HCT116 (cell line): ENCODE results near the gene RCC2. TPM values are rescaled to one million over a fixed set of nuclear protein-coding genes. Genes with fewer than 3 reads are reported as not detected.

ENCODE experiments used
- ATAC-seq: fragments of 200-7000 bp; cut with Tn5 transposase; 2 replicates; pipeline ENCODE4 v1.9.1; 2020; ENCODE audit warnings: mild to moderate bottlenecking, moderate library complexity
- BruUV-seq: library from RNA; stranded (reverse); fragments of 400-500 nt; replicated peaks from 2 replicates; lab custom pipeline; 2021; lab: Mats Ljungman, UMichigan
- CTCF ChIA-PET: fragments of 300-600 bp; sonication (Branson Sonifier 250); formaldehyde crosslinking; loops from one replicate; lab custom pipeline; 2021; ENCODE audit warnings: antibody characterized with exemption; lab: Charles Lee
- POLR2A ChIA-PET: fragments of 300-600, 350-600 bp; sonication (Branson Sonifier 250); formaldehyde crosslinking; loops from one replicate; lab custom pipeline; 2021; ENCODE audit warnings: antibody characterized with exemption; lab: Charles Lee
- RAD21 ChIA-PET, 2 experiments: fragments of 300-600 bp; sonication (Branson Sonifier 250); formaldehyde crosslinking; loops; one replicate each; lab custom pipeline; 2023; ENCODE audit warnings: low total read pairs in 2 of 2; ENCODE audit not compliant: uncharacterized antibody in 2 of 2, unreplicated experiment in 2 of 2, low non-redundant PET in 1 of 2; lab: Charles Lee
- DNase-seq: peaks from one replicate; pipeline ENCODE4 v3.0.0-alpha.2; 2010; ENCODE audit warnings: low read depth, low spot score
- H2AFZ ChIP-seq: fragments of 200-600 bp; shearing (Covaris generic), sonication (generic); 2 replicates; pipeline ENCODE4 v1.6.1; 2017; ENCODE audit warnings: low read depth, mixed run types, mixed read lengths, antibody characterized with exemption, low read length; ENCODE audit not compliant: poor library complexity, severe bottlenecking
- H3K27ac ChIP-seq: 2 replicates; pipeline ENCODE4 v1.5.1; 2012; ENCODE audit warnings: low read depth, low read length
- H3K27me3 ChIP-seq: fragments of 200-600 bp; sonication (generic); 2 replicates; pipeline ENCODE4 v1.6.1; 2016; ENCODE audit warnings: mixed run types, low read length, mixed read lengths; ENCODE audit not compliant: insufficient read depth
- H3K36me3 ChIP-seq, 2 experiments: fragments of 200-500 bp in 1 of 2; fragments of 200-600 bp in 1 of 2; sonication (Bioruptor generic) in 1 of 2; sonication (generic) in 1 of 2; 2 replicates each; pipeline versions ENCODE4 v1.5.1 to v1.6.1; 2014 to 2016; ENCODE audit warnings: low read length in 2 of 2, inconsistent platforms in 1 of 2, mixed read lengths in 1 of 2, mixed run types in 1 of 2; ENCODE audit not compliant: insufficient read depth in 2 of 2, control insufficient read depth in 1 of 2
- H3K4me1 ChIP-seq, 2 experiments: fragments of 200-600 bp in 1 of 2; sonication (generic) in 1 of 2; 2 replicates each; pipeline versions ENCODE4 v1.5.1 to v1.6.1; 2012 to 2017; ENCODE audit warnings: low read length in 2 of 2, inconsistent platforms in 1 of 2, mild to moderate bottlenecking in 1 of 2, mixed read lengths in 1 of 2, mixed run types in 1 of 2, moderate library complexity in 1 of 2; ENCODE audit not compliant: insufficient read depth in 2 of 2, control insufficient read depth in 1 of 2
- H3K4me2 ChIP-seq: fragments of 200-600 bp; sonication (generic); 2 replicates; pipeline ENCODE4 v1.6.1; 2017; ENCODE audit warnings: mixed run types, low read length, mixed read lengths
- H3K4me3 ChIP-seq, 2 experiments: fragments of 200-600 bp in 1 of 2; sonication (generic) in 1 of 2; replicated peaks in 1 of 2; 2 replicates each; pipeline ENCODE4 v1.5.1; 2011 to 2016; ENCODE audit warnings: low read length in 2 of 2, control low read depth in 1 of 2, low read depth in 1 of 2, mild to moderate bottlenecking in 1 of 2, mixed read lengths in 1 of 2, mixed run types in 1 of 2
- H3K79me2 ChIP-seq: fragments of 200-600 bp; sonication (generic); 2 replicates; pipeline ENCODE4 v1.6.1; 2017; ENCODE audit warnings: mild to moderate bottlenecking, mixed run types, low read length, moderate library complexity, mixed read lengths; ENCODE audit not compliant: insufficient read depth
- H3K9ac ChIP-seq: fragments of 200-600 bp; sonication (generic); 2 replicates; pipeline ENCODE4 v1.6.1; 2016; ENCODE audit warnings: low read length, mixed read lengths
- H3K9me2 ChIP-seq: fragments of 200-600 bp; sonication (generic), shearing (Covaris generic); 2 replicates; pipeline ENCODE4 v1.6.1; 2017; ENCODE audit warnings: mixed run types, mild to moderate bottlenecking, moderate library complexity; ENCODE audit not compliant: insufficient read depth
- H3K9me3 ChIP-seq, 2 experiments: fragments of 200-500 bp in 1 of 2; fragments of 200-600 bp in 1 of 2; sonication (Bioruptor generic) in 1 of 2; sonication (generic) in 1 of 2; 2 replicates each; pipeline ENCODE4 v1.6.1; 2014 to 2017; ENCODE audit warnings: low read length in 2 of 2, mixed read lengths in 2 of 2, inconsistent platforms in 1 of 2, low read depth in 1 of 2, mild to moderate bottlenecking in 1 of 2, mixed run types in 1 of 2, moderate library complexity in 1 of 2; ENCODE audit not compliant: control insufficient read depth in 1 of 2, insufficient read depth in 1 of 2
- H4K20me1 ChIP-seq: fragments of 200-600 bp; sonication (generic), shearing (Covaris generic); 2 replicates; pipeline ENCODE4 v1.6.1; 2017; ENCODE audit warnings: mixed run types, mild to moderate bottlenecking, moderate library complexity; ENCODE audit not compliant: insufficient read depth
- CEBPB ChIP-seq: IDR thresholded peaks from 2 replicates; pipeline ENCODE4 v1.6.1; 2012; ENCODE audit warnings: low read depth
- EGR1 ChIP-seq: IDR thresholded peaks from 2 replicates; pipeline ENCODE4 v1.6.1; 2012; ENCODE audit warnings: low read depth
- ELF1 ChIP-seq: IDR thresholded peaks from 2 replicates; pipeline ENCODE4 v1.6.1; 2012; ENCODE audit warnings: low read depth, borderline replicate concordance
- EZH2phosphoT487 ChIP-seq: fragments of 200-600 bp; IDR thresholded peaks from 2 replicates; pipeline ENCODE4 v1.6.1; 2018; ENCODE audit warnings: antibody characterized with exemption, borderline replicate concordance
- FOSL1 ChIP-seq: IDR thresholded peaks from 2 replicates; pipeline ENCODE4 v1.6.1; 2012; ENCODE audit warnings: low read depth
- JUND ChIP-seq: IDR thresholded peaks from 2 replicates; pipeline ENCODE4 v1.6.1; 2012
- POLR2A ChIP-seq: IDR thresholded peaks from 2 replicates; pipeline ENCODE4 v1.7.0; 2011; ENCODE audit warnings: borderline replicate concordance; ENCODE audit not compliant: insufficient read depth, insufficient read length; ENCODE audit errors: extremely low read depth
- POLR2AphosphoS5 ChIP-seq: IDR thresholded peaks from 2 replicates; pipeline ENCODE4 v1.6.1; 2011; ENCODE audit warnings: mild to moderate bottlenecking, low read depth, low read length, moderate library complexity
- RAD21 ChIP-seq: IDR thresholded peaks from 2 replicates; pipeline ENCODE4 v1.6.1; 2012; ENCODE audit warnings: low read depth, mild to moderate bottlenecking
- SP1 ChIP-seq: IDR thresholded peaks from 2 replicates; pipeline ENCODE4 v1.6.1; 2012; ENCODE audit warnings: low read depth
- SRF ChIP-seq: IDR thresholded peaks from 2 replicates; pipeline ENCODE4 v1.6.1; 2012; ENCODE audit warnings: low read depth
- TCF7L2 ChIP-seq: IDR thresholded peaks from 2 replicates; pipeline ENCODE4 v1.7.0; 2011; ENCODE audit warnings: borderline replicate concordance, inconsistent platforms; ENCODE audit not compliant: insufficient read depth, insufficient read length; ENCODE audit errors: extremely low read depth
- ZFX ChIP-seq: fragments of 450-650 bp; IDR thresholded peaks from 2 replicates; pipeline ENCODE4 v1.6.1; 2017
- ZNF274 ChIP-seq: fragments of 200-500 bp; sonication (Bioruptor generic); IDR thresholded peaks from 2 replicates; pipeline ENCODE4 v1.6.1; 2014; ENCODE audit warnings: mild to moderate bottlenecking, low read depth, low read length, inconsistent platforms
- intact Hi-C: fragments of 100-400 bp; cut with micrococcal nuclease; formaldehyde crosslinking; loops from 2 replicates; pipeline ENCODE4 v1.10.0; 2022
- total RNA-seq: library from RNA; stranded (reverse); gene quantifications from one replicate; pipeline ENCODE4 v1.2.1, GENCODE V29; 2021; ENCODE audit not compliant: unreplicated experiment
- TF ChIP-seq, protein P1 (sequence below): IDR thresholded peaks from 2 replicates; pipeline ENCODE4 v1.6.1; 2012
- TF ChIP-seq, protein P2 (sequence below): IDR thresholded peaks from 2 replicates; pipeline ENCODE4 v1.6.1; 2011; ENCODE audit warnings: mild to moderate bottlenecking, low read length, moderate library complexity; ENCODE audit not compliant: insufficient replicate concordance; ENCODE audit errors: extremely low read depth
- TF ChIP-seq, protein P3 (sequence below): IDR thresholded peaks from 2 replicates; pipeline ENCODE4 v1.6.1; 2012
- TF ChIP-seq, protein P4 (sequence below), 3 experiments: fragments of 200-600 bp in 1 of 3; sonication (generic) in 1 of 3; IDR thresholded peaks in 2 of 3; conservative IDR thresholded peaks in 1 of 3; 2 replicates each; pipeline ENCODE4 v1.5.1; 2012 to 2017; ENCODE audit warnings: low read depth in 2 of 3, low read length in 2 of 3, antibody characterized with exemption in 1 of 3, borderline replicate concordance in 1 of 3, control low read depth in 1 of 3, mild to moderate bottlenecking in 1 of 3, mixed read lengths in 1 of 3, mixed run types in 1 of 3, moderate library complexity in 1 of 3; ENCODE audit not compliant: insufficient read depth in 1 of 3
- TF ChIP-seq, protein P5 (sequence below): IDR thresholded peaks from 2 replicates; pipeline ENCODE4 v1.6.1; 2012; ENCODE audit warnings: low read depth

RCC2 gene
- total RNA-seq, 1 experiment from 2014 or later, result 178 TPM

DNA sequence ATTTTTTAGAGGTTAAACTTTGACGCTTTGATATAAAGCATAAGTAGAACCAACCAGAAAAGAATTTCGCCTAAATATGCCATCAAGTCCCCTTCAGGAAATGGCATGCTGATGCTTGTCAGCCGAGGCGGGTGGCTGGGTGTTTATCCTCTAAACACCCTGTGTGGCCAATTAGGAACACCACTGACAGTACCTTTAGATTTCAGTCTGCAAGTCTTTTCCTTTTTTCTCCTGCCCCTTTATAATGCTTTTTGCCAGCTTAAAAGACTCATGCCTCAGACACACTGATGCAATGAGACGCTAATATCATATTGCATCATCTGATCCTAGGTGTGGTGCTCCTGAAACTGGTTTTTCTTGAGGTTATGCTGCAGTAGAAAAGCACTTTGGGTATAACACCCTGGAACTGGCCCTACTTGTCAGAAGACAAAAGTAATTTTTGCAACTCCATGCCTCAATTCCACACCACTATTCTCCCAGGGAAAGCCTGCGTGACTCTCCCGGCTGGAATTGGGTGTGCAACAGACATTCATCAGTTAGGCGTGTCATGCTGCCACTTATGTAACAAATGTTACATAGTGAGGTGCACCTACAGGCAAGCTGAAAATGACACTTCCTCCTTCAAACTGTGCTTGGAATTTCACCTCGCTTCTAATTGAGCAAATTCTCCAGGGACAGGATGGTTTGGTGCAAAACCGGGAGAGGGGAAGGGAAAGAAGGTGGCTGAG is 2.0 kb upstream of the RCC2 start:
- Histone ChIP-seq H3K4me2 (peak overlapping the region; percentile 99), H3K9me3 (no peaks in the 10 kb centered on the region), H2AFZ (no peak overlapping the region), H3K79me2 (peaks cover 22% of the 10 kb centered on the region), H4K20me1 (no peaks in the 10 kb centered on the region), H3K9ac (peak overlapping the region; percentile 99; the same call in 1 of the 2 replicates), H3K27me3 (no peaks in the 10 kb centered on the region), H3K9me2 (no peaks in the 10 kb centered on the region), H3K36me3 (peaks cover 0 to 7% of the 10 kb centered on the region in 2 experiments; a peak in 1 of 4 replicates), H3K27ac (peak overlapping the region; percentile 31), H3K4me1 (peaks cover 55 to 57% of the 10 kb centered on the region in 2 experiments), H3K4me3 (peak overlapping the region; percentile 0 to 23)
- ATAC-seq, result no peak
- ChIA-PET RAD21 (no interaction called here), POLR2A (interaction anchor here (1.3 to 3.9 kb wide), 2 partner anchors 10 to 16 kb away, joined by 3 to 18 read pairs; no protein-coding TSS in a partner anchor), CTCF (interaction anchor here (0.8 to 2.7 kb wide), 2 partner anchors 11 to 36 kb away, joined by 3 to 8 read pairs; no protein-coding TSS in a partner anchor)
- peak; percentile 67 for DNase-seq
- no TSS peak for BruUV-seq
- intact Hi-C loops, result no loop called here
- no peak for TF ChIP-seq EGR1
- TF ChIP-seq, protein P1, sequence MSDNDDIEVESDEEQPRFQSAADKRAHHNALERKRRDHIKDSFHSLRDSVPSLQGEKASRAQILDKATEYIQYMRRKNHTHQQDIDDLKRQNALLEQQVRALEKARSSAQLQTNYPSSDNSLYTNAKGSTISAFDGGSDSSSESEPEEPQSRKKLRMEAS, result peak; percentile 87
- no peak for TF ChIP-seq RAD21
- TF ChIP-seq, protein P2, sequence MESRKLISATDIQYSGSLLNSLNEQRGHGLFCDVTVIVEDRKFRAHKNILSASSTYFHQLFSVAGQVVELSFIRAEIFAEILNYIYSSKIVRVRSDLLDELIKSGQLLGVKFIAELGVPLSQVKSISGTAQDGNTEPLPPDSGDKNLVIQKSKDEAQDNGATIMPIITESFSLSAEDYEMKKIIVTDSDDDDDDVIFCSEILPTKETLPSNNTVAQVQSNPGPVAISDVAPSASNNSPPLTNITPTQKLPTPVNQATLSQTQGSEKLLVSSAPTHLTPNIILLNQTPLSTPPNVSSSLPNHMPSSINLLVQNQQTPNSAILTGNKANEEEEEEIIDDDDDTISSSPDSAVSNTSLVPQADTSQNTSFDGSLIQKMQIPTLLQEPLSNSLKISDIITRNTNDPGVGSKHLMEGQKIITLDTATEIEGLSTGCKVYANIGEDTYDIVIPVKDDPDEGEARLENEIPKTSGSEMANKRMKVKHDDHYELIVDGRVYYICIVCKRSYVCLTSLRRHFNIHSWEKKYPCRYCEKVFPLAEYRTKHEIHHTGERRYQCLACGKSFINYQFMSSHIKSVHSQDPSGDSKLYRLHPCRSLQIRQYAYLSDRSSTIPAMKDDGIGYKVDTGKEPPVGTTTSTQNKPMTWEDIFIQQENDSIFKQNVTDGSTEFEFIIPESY, result no peak
- no peak for TF ChIP-seq SRF
- no peak for TF ChIP-seq ZNF274
- TF ChIP-seq, protein P3, sequence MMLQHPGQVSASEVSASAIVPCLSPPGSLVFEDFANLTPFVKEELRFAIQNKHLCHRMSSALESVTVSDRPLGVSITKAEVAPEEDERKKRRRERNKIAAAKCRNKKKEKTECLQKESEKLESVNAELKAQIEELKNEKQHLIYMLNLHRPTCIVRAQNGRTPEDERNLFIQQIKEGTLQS, result no peak; the same call in 1 of the 2 replicates
- TF ChIP-seq ZFX, result no peak
- no peak; the same call in 1 of the 2 replicates for TF ChIP-seq ELF1
- TF ChIP-seq SP1, result peak; percentile 71
- TF ChIP-seq POLR2A, result no peak
- TF ChIP-seq, protein P4, sequence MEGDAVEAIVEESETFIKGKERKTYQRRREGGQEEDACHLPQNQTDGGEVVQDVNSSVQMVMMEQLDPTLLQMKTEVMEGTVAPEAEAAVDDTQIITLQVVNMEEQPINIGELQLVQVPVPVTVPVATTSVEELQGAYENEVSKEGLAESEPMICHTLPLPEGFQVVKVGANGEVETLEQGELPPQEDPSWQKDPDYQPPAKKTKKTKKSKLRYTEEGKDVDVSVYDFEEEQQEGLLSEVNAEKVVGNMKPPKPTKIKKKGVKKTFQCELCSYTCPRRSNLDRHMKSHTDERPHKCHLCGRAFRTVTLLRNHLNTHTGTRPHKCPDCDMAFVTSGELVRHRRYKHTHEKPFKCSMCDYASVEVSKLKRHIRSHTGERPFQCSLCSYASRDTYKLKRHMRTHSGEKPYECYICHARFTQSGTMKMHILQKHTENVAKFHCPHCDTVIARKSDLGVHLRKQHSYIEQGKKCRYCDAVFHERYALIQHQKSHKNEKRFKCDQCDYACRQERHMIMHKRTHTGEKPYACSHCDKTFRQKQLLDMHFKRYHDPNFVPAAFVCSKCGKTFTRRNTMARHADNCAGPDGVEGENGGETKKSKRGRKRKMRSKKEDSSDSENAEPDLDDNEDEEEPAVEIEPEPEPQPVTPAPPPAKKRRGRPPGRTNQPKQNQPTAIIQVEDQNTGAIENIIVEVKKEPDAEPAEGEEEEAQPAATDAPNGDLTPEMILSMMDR (IDR thresholded peaks at IDR 0.05 in 2 of 3, conservative IDR thresholded peaks at IDR 0.05 in 1 of 3; ENCODE audit: borderline replicate concordance in 1 of 3, insufficient read depth in 1 of 3, low read depth in 2 of 3, low read length in 2 of 3), result 0 out of 6 replicates have a peak, but pooled peaks of 1 of the 3 experiments have one; percentile 3
- no peak for TF ChIP-seq EZH2phosphoT487
- peak; percentile 99 for TF ChIP-seq CEBPB
- TF ChIP-seq, protein P5, sequence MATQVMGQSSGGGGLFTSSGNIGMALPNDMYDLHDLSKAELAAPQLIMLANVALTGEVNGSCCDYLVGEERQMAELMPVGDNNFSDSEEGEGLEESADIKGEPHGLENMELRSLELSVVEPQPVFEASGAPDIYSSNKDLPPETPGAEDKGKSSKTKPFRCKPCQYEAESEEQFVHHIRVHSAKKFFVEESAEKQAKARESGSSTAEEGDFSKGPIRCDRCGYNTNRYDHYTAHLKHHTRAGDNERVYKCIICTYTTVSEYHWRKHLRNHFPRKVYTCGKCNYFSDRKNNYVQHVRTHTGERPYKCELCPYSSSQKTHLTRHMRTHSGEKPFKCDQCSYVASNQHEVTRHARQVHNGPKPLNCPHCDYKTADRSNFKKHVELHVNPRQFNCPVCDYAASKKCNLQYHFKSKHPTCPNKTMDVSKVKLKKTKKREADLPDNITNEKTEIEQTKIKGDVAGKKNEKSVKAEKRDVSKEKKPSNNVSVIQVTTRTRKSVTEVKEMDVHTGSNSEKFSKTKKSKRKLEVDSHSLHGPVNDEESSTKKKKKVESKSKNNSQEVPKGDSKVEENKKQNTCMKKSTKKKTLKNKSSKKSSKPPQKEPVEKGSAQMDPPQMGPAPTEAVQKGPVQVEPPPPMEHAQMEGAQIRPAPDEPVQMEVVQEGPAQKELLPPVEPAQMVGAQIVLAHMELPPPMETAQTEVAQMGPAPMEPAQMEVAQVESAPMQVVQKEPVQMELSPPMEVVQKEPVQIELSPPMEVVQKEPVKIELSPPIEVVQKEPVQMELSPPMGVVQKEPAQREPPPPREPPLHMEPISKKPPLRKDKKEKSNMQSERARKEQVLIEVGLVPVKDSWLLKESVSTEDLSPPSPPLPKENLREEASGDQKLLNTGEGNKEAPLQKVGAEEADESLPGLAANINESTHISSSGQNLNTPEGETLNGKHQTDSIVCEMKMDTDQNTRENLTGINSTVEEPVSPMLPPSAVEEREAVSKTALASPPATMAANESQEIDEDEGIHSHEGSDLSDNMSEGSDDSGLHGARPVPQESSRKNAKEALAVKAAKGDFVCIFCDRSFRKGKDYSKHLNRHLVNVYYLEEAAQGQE, result no peak
- TF ChIP-seq POLR2AphosphoS5, result peak; percentile 51; the same call in 1 of the 2 replicates
- peak; percentile 68 for TF ChIP-seq JUND
- peak; percentile 36 for TF ChIP-seq FOSL1
- no peak for TF ChIP-seq TCF7L2
